H9 (cell line): ENCODE results near the gene CDH1. TPM values are rescaled to one million over a fixed set of nuclear protein-coding genes. Genes with fewer than 3 reads are reported as not detected.
A peak's percentile ranks its signal among the peaks of the same experiment; 100 is the strongest.

Experiments used
- DNase-seq: peaks from one replicate; pipeline ENCODE4 v3.0.0-alpha.2; 2017
- H2AFZ ChIP-seq: one replicate; pipeline ENCODE4 v1.6.1; 2013; ENCODE audit warnings: mild to moderate bottlenecking, low read length, control low read depth, moderate library complexity
- H2AK5ac ChIP-seq: 2 replicates; pipeline ENCODE4 v1.6.1; 2013; ENCODE audit warnings: low read length, control low read depth, mixed read lengths; ENCODE audit not compliant: insufficient read length
- H2BK120ac ChIP-seq: one replicate; pipeline ENCODE4 v1.6.1; 2013; ENCODE audit warnings: low read depth, mild to moderate bottlenecking, low read length, control low read depth, inconsistent platforms; ENCODE audit not compliant: poor library complexity, severe bottlenecking
- H2BK12ac ChIP-seq: 2 replicates; pipeline ENCODE4 v1.6.1; 2013; ENCODE audit warnings: low read length, control low read depth, mixed read lengths, low read depth; ENCODE audit not compliant: insufficient read length
- H2BK15ac ChIP-seq: 2 replicates; pipeline ENCODE4 v1.6.1; 2013; ENCODE audit warnings: low read depth, low read length, control low read depth
- H2BK20ac ChIP-seq: one replicate; pipeline ENCODE4 v1.6.1; 2013; ENCODE audit warnings: low read depth, mild to moderate bottlenecking, low read length, control low read depth, inconsistent platforms; ENCODE audit not compliant: poor library complexity, severe bottlenecking
- H2BK5ac ChIP-seq: 2 replicates; pipeline ENCODE4 v1.6.1; 2013; ENCODE audit warnings: low read length, control low read depth, mixed read lengths; ENCODE audit not compliant: insufficient read length
- H3K14ac ChIP-seq: 2 replicates; pipeline ENCODE4 v1.6.1; 2013; ENCODE audit warnings: low read length, control low read depth; ENCODE audit not compliant: insufficient read depth
- H3K18ac ChIP-seq: 2 replicates; pipeline ENCODE4 v1.6.1; 2013; ENCODE audit warnings: low read depth, mild to moderate bottlenecking, mixed read lengths, low read length, control low read depth; ENCODE audit not compliant: insufficient read length
- H3K23ac ChIP-seq: 2 replicates; pipeline ENCODE4 v1.6.1; 2013; ENCODE audit warnings: low read length, control low read depth, mixed read lengths, low read depth; ENCODE audit not compliant: insufficient read length
- H3K23me2 ChIP-seq: 2 replicates; pipeline ENCODE4 v1.6.1; 2013; ENCODE audit warnings: low read depth, mild to moderate bottlenecking, mixed read lengths, low read length, control low read depth; ENCODE audit not compliant: insufficient read length, poor library complexity, severe bottlenecking
- H3K27ac ChIP-seq: 2 replicates; pipeline ENCODE4 v1.5.1; 2013; ENCODE audit warnings: low read length, control low read depth, mixed read lengths, low read depth; ENCODE audit not compliant: insufficient read length
- H3K27me3 ChIP-seq: 2 replicates; pipeline ENCODE4 v1.6.1; 2013; ENCODE audit warnings: low read length, control low read depth, inconsistent platforms; ENCODE audit not compliant: insufficient read depth
- H3K4ac ChIP-seq: 2 replicates; pipeline ENCODE4 v1.6.1; 2013; ENCODE audit warnings: low read depth, mild to moderate bottlenecking, control low read depth, inconsistent platforms, low read length, moderate library complexity
- H3K4me1 ChIP-seq: 2 replicates; pipeline ENCODE4 v1.6.1; 2013; ENCODE audit warnings: low read length, control low read depth, inconsistent platforms; ENCODE audit not compliant: insufficient read depth
- H3K4me2 ChIP-seq: 2 replicates; pipeline ENCODE4 v1.6.1; 2013; ENCODE audit warnings: low read length, control low read depth, mixed read lengths; ENCODE audit not compliant: insufficient read length, insufficient read depth
- H3K56ac ChIP-seq: 2 replicates; pipeline ENCODE4 v1.6.1; 2013; ENCODE audit warnings: low read depth, mild to moderate bottlenecking, mixed read lengths, low read length, control low read depth; ENCODE audit not compliant: insufficient read length
- H3K79me1 ChIP-seq: 2 replicates; pipeline ENCODE4 v1.6.1; 2013; ENCODE audit warnings: low read depth, mild to moderate bottlenecking, moderate library complexity, low read length, control low read depth, inconsistent platforms; ENCODE audit not compliant: insufficient read depth, poor library complexity, severe bottlenecking
- H3K79me2 ChIP-seq: 2 replicates; pipeline ENCODE4 v1.6.1; 2013; ENCODE audit warnings: low read length, control low read depth, inconsistent platforms; ENCODE audit not compliant: insufficient read depth
- H3K9ac ChIP-seq: 2 replicates; pipeline ENCODE4 v1.6.1; 2013; ENCODE audit warnings: low read length, control low read depth, mixed read lengths; ENCODE audit not compliant: insufficient read length; ENCODE audit errors: extremely low read depth
- H3K9me3 ChIP-seq: one replicate; pipeline ENCODE4 v1.6.1; 2013; ENCODE audit warnings: low read depth, low read length, inconsistent platforms; ENCODE audit not compliant: control insufficient read depth
- H3T11ph ChIP-seq: one replicate; pipeline ENCODE4 v1.6.1; 2013; ENCODE audit warnings: mild to moderate bottlenecking, low read length, control low read depth, inconsistent platforms
- H4K20me1 ChIP-seq: one replicate; pipeline ENCODE4 v1.6.1; 2013; ENCODE audit not compliant: control insufficient read depth, insufficient read length, insufficient read depth
- H4K5ac ChIP-seq: 2 replicates; pipeline ENCODE4 v1.6.1; 2013; ENCODE audit warnings: low read depth, mild to moderate bottlenecking, mixed read lengths, low read length, control low read depth; ENCODE audit not compliant: insufficient read length
- H4K8ac ChIP-seq: replicated peaks from 2 replicates; pipeline ENCODE4 v1.6.1; 2013; ENCODE audit warnings: low read length, control low read depth, mixed read lengths, low read depth; ENCODE audit not compliant: insufficient read length
- H4K91ac ChIP-seq: 2 replicates; pipeline ENCODE4 v1.6.1; 2013; ENCODE audit warnings: low read depth, mild to moderate bottlenecking, moderate library complexity, mixed read lengths, low read length, control low read depth; ENCODE audit not compliant: insufficient read length
- H3K27ac Mint-ChIP-seq, 3 experiments: 2 replicates in 2 of 3; 3 replicates in 1 of 3; pipeline ENCODE4 v1.8.0; 2020 to 2021; ENCODE audit warnings: mixed read lengths in 3 of 3, mild to moderate bottlenecking in 1 of 3, moderate library complexity in 1 of 3
- H3K27me3 Mint-ChIP-seq: 2 replicates; pipeline ENCODE4 v1.8.0; 2021; ENCODE audit warnings: low read depth, mild to moderate bottlenecking, moderate library complexity, mixed read lengths
- H3K36me3 Mint-ChIP-seq, 3 experiments: 2 replicates in 2 of 3; 3 replicates in 1 of 3; pipeline ENCODE4 v1.8.0; 2020 to 2021; ENCODE audit warnings: low read depth in 3 of 3, mixed read lengths in 3 of 3; ENCODE audit not compliant: insufficient read depth in 1 of 3
- H3K4me1 Mint-ChIP-seq, 2 experiments: 2 replicates each; pipeline ENCODE4 v1.8.0; 2020; ENCODE audit warnings: mixed read lengths in 2 of 2
- H3K4me3 Mint-ChIP-seq, 2 experiments: 2 replicates in 1 of 2; 3 replicates in 1 of 2; pipeline ENCODE4 v1.8.0; 2020 to 2021; ENCODE audit warnings: mild to moderate bottlenecking in 2 of 2, mixed read lengths in 2 of 2, moderate library complexity in 1 of 2
- H3K9me3 Mint-ChIP-seq, 2 experiments: 2 replicates in 1 of 2; 3 replicates in 1 of 2; pipeline ENCODE4 v1.8.0; 2020; ENCODE audit warnings: mild to moderate bottlenecking in 2 of 2, mixed read lengths in 2 of 2, moderate library complexity in 1 of 2
- CTCF ChIP-seq: fragments of 200-600 bp; sonication (generic); conservative IDR thresholded peaks from 3 replicates; pipeline ENCODE4 v1.8.0; 2021; ENCODE audit warnings: antibody characterized with exemption, mild to moderate bottlenecking
- WGBS: extraction: QIAGEN DNeasy Blood & Tissue Kit; methylation state at CpG from one replicate; pipeline ENCODE4 v1.1.7; 2013; ENCODE audit warnings: missing lambda C conversion rate, low lambda C conversion rate, mixed read lengths; ENCODE audit not compliant: insufficient read length; ENCODE audit errors: extremely low coverage; 5-methylcytosine and 5-hydroxymethylcytosine counted together
- total RNA-seq: library from RNA; stranded (reverse); gene quantifications from 2 replicates; pipeline ENCODE4 v1.2.1, GENCODE V29; 2021

CDH1 gene
- total RNA-seq, 1 experiment from 2014 or later, result 237 TPM

DNA sequence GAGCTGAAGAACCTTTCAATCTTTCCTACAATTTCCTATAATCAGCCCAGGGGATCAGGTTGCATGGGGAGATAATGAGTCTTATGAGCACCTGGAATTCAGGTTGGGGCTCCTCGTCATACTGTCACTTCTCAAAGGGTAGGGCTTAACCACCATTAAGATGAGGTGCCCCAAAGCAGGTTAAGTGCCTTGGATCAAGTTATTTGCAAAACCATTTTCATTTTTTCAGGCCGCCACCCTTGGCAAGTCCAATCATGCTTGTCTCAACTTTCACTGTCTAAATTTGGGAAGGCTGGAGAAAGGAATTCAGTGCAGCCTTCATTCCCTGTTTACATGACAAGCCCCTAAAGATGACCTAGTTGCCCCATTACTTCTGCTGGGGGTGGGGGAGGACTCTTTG is 61.3 kb downstream of the CDH1 start:
- Histone ChIP-seq H2AFZ (no peak overlapping the region), H3K23ac (no peak overlapping the region), H3K79me2 (no peaks in the 10 kb centered on the region), H2BK12ac (no peak overlapping the region), H3K4me2 (no peak overlapping the region), H3K18ac (no peak overlapping the region), H2BK20ac (no peak overlapping the region), H2BK120ac (no peak overlapping the region), H3K9me3 (no peaks in the 10 kb centered on the region), H3T11ph (no peak overlapping the region), H2BK15ac (no peak overlapping the region), H3K4ac (no peak overlapping the region), H3K56ac (no peak overlapping the region), H3K27me3 (no peaks in the 10 kb centered on the region), H3K4me1 (peaks cover 13% of the 10 kb centered on the region), H4K20me1 (no peaks in the 10 kb centered on the region), H2AK5ac (no peak overlapping the region), H4K8ac (no peak overlapping the region), H3K9ac (no peak overlapping the region), H4K91ac (no peak overlapping the region), H3K79me1 (no peaks in the 10 kb centered on the region), H2BK5ac (no peak overlapping the region), H3K23me2 (no peaks in the 10 kb centered on the region), H3K27ac (no peak overlapping the region), H3K14ac (no peak overlapping the region), H4K5ac (no peak overlapping the region)
- no CpG with 5 or more reads among the region's 2 CpGs for WGBS
- Mint-ChIP-seq H3K36me3 (peaks cover 10 to 27% (median 22%) of the 10 kb centered on the region in 3 experiments), H3K27ac (peak overlapping the region; percentile 12 to 93 (median 59); a peak in 4 of 7 replicates), H3K9me3 (no peaks in the 10 kb centered on the region), H3K27me3 (no peaks in the 10 kb centered on the region), H3K4me3 (no peak overlapping the region), H3K4me1 (peaks cover 25 to 32% of the 10 kb centered on the region in 2 experiments)
- TF ChIP-seq CTCF, result no peak
- DNase-seq, result no peak
